Measurements from ENCODE around the gene TGFBR3L.

TGFBR3L gene

GRCh38 chr19:7883105-7883504 is 31.5 kb upstream of the TGFBR3L start:
- no peak for TF ChIP-seq ZNF280C (tag by site-specific recombination; IDR thresholded peaks at IDR 0.05)
- TF ChIP-seq ZEB2 (tag by site-specific recombination; IDR thresholded peaks at IDR 0.05) = peak; percentile 98
- Histone ChIP-seq H3K4me1 (ENCODE audit: control insufficient read depth, insufficient read depth, low read length) (no peaks in the 10 kb centered on the region), H3K27ac (ENCODE audit: extremely low read depth, low read depth, low read length) (no peak overlapping the region), H3K9me3 (ENCODE audit: control insufficient read depth, insufficient read depth, low read depth, low read length) (no peaks in the 10 kb centered on the region), H3K4me3 (ENCODE audit: low read depth, low read length) (no peak overlapping the region), H3K36me3 (ENCODE audit: control insufficient read depth in 2 of 2, insufficient read depth in 1 of 2, low read length in 2 of 2) (no peaks in the 10 kb centered on the region)
- CTCF ChIA-PET = interaction anchor here (0.5 to 1.1 kb wide), 5 partner anchors 10 to 379 kb away, joined by 3 to 4 read pairs (median 3); no protein-coding TSS in a partner anchor
- POLR2A ChIA-PET = interaction anchor here (0.7 to 1.0 kb wide), 3 partner anchors 11 to 18 kb away, joined by 3 to 9 read pairs (median 5); no protein-coding TSS in a partner anchor

GRCh38 chr19:7883796-7884570 is 30.6 kb upstream of the TGFBR3L start:
- H3K4me1 ChIP-seq (ENCODE audit: control insufficient read depth, insufficient read depth, low read length) = 0 out of 2 replicates have a peak, but pooled peaks cover 3% of the 10 kb centered on the region
- no peak overlapping the region for H3K27ac ChIP-seq (ENCODE audit: extremely low read depth, low read depth, low read length)
- no peak overlapping the region for H3K4me3 ChIP-seq (ENCODE audit: low read depth, low read length)
- CTCF ChIA-PET = no interaction called here
- H3K36me3 ChIP-seq (ENCODE audit: control insufficient read depth in 2 of 2, insufficient read depth in 1 of 2, low read length in 2 of 2) = no peaks in the 10 kb centered on the region
- POLR2A ChIA-PET = interaction anchor here (0.7 to 1.0 kb wide), 2 partner anchors 12 to 15 kb away, joined by 3 to 5 read pairs; no protein-coding TSS in a partner anchor
- TF ChIP-seq AEBP2 (tag by site-specific recombination; IDR thresholded peaks at IDR 0.05; ENCODE audit: borderline replicate concordance) = no peak
- TF ChIP-seq SP3 (tag by site-specific recombination; IDR thresholded peaks at IDR 0.05) = no peak
- TF ChIP-seq HIC1 (tag by site-specific recombination; IDR thresholded peaks at IDR 0.05) = 0 out of 2 replicates have a peak, but pooled peaks have one; percentile 22
- peak; percentile 57 for TF ChIP-seq PRDM1 (tag by site-specific recombination; IDR thresholded peaks at IDR 0.05)
- peak; percentile 30; the same call in 1 of the 2 replicates for TF ChIP-seq ZNF398 (tag by site-specific recombination; IDR thresholded peaks at IDR 0.05)
- TF ChIP-seq ZNF677 (tag by site-specific recombination; IDR thresholded peaks at IDR 0.05) = no peak
- peak; percentile 78 for TF ChIP-seq ZNF366 (tag by site-specific recombination; conservative IDR thresholded peaks at IDR 0.05)
- TF ChIP-seq ZNF610 (tag by site-specific recombination; IDR thresholded peaks at IDR 0.05; ENCODE audit: borderline replicate concordance) = no peak
- TF ChIP-seq ZFHX2 (tag by site-specific recombination; conservative IDR thresholded peaks at IDR 0.05) = peak; percentile 31; the same call in 1 of the 2 replicates
- TF ChIP-seq EGR2 (tag by site-specific recombination; IDR thresholded peaks at IDR 0.05; ENCODE audit: low read depth) = peak; percentile 83
- TF ChIP-seq GLIS1 (tag by site-specific recombination; IDR thresholded peaks at IDR 0.05) = peak; percentile 21; the same call in 1 of the 2 replicates
- H3K9me3 ChIP-seq (ENCODE audit: control insufficient read depth, insufficient read depth, low read depth, low read length) = no peaks in the 10 kb centered on the region
